Measurements from ENCODE around the gene ADGRB2.
"Not testable (repeated sequence)": the region's sequence is repeated elsewhere in the genome, so short reads cannot be mapped to it uniquely, and the experiment has no call there.

The ADGRB2 gene

DNA sequence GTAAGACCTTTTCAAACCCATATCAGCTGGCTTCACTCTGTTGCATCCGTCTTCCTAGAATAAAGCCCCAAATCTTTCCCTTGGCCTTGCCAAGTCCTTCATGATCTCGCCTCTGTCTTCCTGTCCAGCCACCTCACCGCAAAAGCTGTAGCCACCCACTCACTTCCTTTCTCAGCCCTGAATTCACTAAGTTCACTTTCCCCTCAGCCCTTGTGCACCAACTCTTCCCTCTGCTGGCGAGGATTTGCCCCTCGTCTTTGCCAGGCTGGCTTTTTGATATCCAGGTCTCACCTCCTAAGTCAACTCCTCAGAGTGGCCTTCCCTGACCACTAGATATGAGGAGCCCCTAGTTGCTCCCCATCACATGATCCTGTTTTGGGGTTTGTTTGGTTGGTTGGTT lies 56.4 kb downstream of the ADGRB2 start:
- no peak overlapping the region for H3K27ac ChIP-seq (ENCODE audit: low read length)
- no peaks in the 10 kb centered on the region for H3K79me2 ChIP-seq (ENCODE audit: low read length)
- H3K27me3 ChIP-seq (ENCODE audit: low read depth, low read length): no peaks in the 10 kb centered on the region
- no peak for TF ChIP-seq EZH2phosphoT487 (IDR thresholded peaks at IDR 0.05; ENCODE audit: low read depth)
- TF ChIP-seq, protein P1, sequence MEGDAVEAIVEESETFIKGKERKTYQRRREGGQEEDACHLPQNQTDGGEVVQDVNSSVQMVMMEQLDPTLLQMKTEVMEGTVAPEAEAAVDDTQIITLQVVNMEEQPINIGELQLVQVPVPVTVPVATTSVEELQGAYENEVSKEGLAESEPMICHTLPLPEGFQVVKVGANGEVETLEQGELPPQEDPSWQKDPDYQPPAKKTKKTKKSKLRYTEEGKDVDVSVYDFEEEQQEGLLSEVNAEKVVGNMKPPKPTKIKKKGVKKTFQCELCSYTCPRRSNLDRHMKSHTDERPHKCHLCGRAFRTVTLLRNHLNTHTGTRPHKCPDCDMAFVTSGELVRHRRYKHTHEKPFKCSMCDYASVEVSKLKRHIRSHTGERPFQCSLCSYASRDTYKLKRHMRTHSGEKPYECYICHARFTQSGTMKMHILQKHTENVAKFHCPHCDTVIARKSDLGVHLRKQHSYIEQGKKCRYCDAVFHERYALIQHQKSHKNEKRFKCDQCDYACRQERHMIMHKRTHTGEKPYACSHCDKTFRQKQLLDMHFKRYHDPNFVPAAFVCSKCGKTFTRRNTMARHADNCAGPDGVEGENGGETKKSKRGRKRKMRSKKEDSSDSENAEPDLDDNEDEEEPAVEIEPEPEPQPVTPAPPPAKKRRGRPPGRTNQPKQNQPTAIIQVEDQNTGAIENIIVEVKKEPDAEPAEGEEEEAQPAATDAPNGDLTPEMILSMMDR (IDR thresholded peaks at IDR 0.05; ENCODE audit: low read depth, low read length): peak; percentile 28
- H3K4me3 ChIP-seq (ENCODE audit: low read length): no peak overlapping the region
- H2AFZ ChIP-seq (ENCODE audit: low read depth, low read length): peak overlapping the region; percentile 47; the same call in 1 of the 2 replicates
- H3K9me3 ChIP-seq (ENCODE audit: insufficient read depth, low read length): no peaks in the 10 kb centered on the region
- no peaks in the 10 kb centered on the region for H3K36me3 ChIP-seq (replicated peaks; ENCODE audit: low read depth, low read length)
- H3K9ac ChIP-seq (ENCODE audit: low read length): peak overlapping the region; percentile 26; the same call in 1 of the 2 replicates
- no peaks in the 10 kb centered on the region for H4K20me1 ChIP-seq (ENCODE audit: insufficient read depth, low read length)
- peaks cover 63% of the 10 kb centered on the region for H3K4me1 ChIP-seq (ENCODE audit: low read length)
- H3K4me2 ChIP-seq (ENCODE audit: low read length): peak overlapping the region; percentile 24; the same call in 1 of the 2 replicates

DNA sequence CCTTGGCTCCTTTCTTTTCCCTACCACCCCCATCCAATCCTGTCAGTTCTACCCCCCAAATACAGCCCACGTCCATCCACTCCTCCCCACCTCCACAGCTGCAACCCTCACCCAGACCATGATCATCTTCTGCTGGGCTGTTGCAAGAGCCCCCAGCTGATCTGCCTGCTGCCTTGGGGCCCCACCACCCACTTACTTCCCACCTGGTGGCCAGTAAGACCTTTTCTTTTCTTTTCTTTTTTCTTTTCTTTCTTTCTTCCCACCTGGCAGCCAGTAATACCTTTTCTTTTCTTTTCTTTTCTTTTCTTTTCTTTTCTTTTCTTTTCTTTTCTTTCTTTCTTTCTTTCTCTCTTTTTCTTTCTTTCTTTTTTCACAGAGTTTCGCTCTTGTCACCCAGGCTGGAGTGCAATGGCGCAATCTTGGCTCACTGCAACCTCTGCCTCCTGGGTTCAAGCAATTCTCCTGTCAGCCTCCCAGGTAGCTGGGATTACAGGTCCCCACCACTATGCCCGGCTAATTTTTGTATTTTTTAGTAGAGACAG lies 57.0 kb downstream of the ADGRB2 start:
- H2AFZ ChIP-seq (ENCODE audit: low read depth, low read length); H3K9me3 ChIP-seq (ENCODE audit: insufficient read depth, low read length); H3K79me2 ChIP-seq (ENCODE audit: low read length); H3K27me3 ChIP-seq (ENCODE audit: low read depth, low read length); H4K20me1 ChIP-seq (ENCODE audit: insufficient read depth, low read length); H3K36me3 ChIP-seq (replicated peaks; ENCODE audit: low read depth, low read length); H3K9ac ChIP-seq (ENCODE audit: low read length): not testable (repeated sequence)
- Histone ChIP-seq H3K27ac (ENCODE audit: low read length) (peak overlapping the region; percentile 34; the same call in 1 of the 2 replicates), H3K4me2 (ENCODE audit: low read length) (peak overlapping the region; percentile 59), H3K4me3 (ENCODE audit: low read length) (peak overlapping the region; percentile 0; the same call in 1 of the 2 replicates), H3K4me1 (ENCODE audit: low read length) (peaks cover 57% of the 10 kb centered on the region)

DNA sequence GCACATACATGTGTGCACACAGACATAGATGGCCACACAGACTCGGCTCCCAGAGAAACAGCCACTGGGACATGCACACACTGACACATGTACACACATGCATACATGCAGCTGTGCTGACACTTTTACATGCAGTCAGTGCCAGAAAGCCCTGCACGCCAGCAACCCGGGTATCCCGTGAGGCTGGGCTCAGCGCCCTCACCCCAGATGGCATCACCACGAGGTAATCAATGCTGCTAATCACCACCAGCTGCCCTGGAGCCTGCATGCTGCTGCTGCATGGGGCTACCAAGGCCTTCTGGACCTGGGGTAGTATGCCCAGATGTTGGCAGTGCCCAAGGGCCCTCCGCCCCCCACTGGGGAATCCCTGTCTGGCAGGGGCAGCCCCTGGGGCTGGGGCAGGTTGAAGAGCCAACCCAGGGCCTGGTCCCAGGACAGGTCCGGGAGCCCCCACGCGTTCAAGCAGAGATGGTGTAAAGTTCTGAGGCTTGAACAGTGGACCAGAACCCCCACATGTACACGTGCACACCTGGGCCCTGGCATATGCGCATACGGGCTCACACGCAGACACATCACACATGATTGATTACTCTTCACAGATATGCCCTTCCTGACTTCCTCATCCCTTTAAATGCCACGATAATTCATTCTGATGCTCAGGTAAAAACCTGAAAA lies 57.6 kb downstream of the ADGRB2 start:
- Histone ChIP-seq H3K4me3 (ENCODE audit: low read length) (peak overlapping the region; percentile 0; the same call in 1 of the 2 replicates), H3K79me2 (ENCODE audit: low read length) (no peaks in the 10 kb centered on the region), H3K9me3 (ENCODE audit: insufficient read depth, low read length) (no peaks in the 10 kb centered on the region), H2AFZ (ENCODE audit: low read depth, low read length) (no peak overlapping the region), H3K4me1 (ENCODE audit: low read length) (peaks cover 51% of the 10 kb centered on the region), H3K9ac (ENCODE audit: low read length) (no peak overlapping the region; the same call in 1 of the 2 replicates), H3K36me3 (replicated peaks; ENCODE audit: low read depth, low read length) (no peaks in the 10 kb centered on the region), H4K20me1 (ENCODE audit: insufficient read depth, low read length) (no peaks in the 10 kb centered on the region), H3K27ac (ENCODE audit: low read length) (peak overlapping the region; percentile 34; the same call in 1 of the 2 replicates), H3K4me2 (ENCODE audit: low read length) (peak overlapping the region; percentile 59), H3K27me3 (ENCODE audit: low read depth, low read length) (no peaks in the 10 kb centered on the region)
- TF ChIP-seq, protein P1 (IDR thresholded peaks at IDR 0.05; ENCODE audit: low read depth, low read length): peak; percentile 8
- TF ChIP-seq EZH2phosphoT487 (IDR thresholded peaks at IDR 0.05; ENCODE audit: low read depth): no peak

DNA sequence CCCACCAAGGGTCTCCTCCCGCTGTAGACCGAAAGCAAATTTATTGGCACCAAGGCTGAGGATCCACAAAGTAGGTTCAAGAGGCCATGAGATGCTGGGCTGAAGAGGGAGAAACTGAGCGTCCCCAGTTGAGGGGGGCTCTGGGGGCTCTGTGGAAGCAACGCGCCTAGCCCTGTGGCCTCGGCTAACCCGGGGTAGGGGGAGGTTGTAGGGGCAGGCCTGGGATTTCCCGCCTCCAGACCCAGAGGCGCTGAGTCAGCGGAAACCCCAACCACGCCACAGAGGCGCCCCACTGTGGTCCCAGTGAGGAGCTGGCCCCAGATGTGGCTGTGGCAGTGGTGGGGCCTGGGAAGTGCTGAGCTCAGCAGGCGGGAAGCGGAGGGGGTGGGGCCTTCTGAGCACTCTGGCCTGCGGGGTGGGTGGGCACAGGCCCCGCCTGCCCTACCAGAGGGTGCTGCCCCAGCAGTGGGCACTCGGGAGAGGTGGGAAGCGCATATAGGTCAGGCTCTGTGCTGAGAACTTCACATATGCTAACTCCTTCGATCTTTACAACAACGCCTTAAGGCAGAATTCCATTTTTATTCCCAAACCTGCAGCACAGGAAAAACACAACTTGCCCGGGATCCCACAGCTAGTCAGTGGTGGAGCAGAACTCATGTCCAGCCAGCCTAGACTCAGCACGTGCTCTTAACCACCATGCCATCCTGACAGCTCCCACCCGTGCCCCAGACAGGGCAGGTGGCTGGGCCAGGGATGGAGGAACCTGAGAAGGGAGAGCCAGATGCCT lies 58.9 kb downstream of the ADGRB2 start:
- peak overlapping the region; percentile 62 for H3K27ac ChIP-seq (ENCODE audit: low read length)
- H3K9me3 ChIP-seq (ENCODE audit: insufficient read depth, low read length): no peaks in the 10 kb centered on the region
- no peaks in the 10 kb centered on the region for H3K36me3 ChIP-seq (replicated peaks; ENCODE audit: low read depth, low read length)
- peak overlapping the region; percentile 79 for H3K9ac ChIP-seq (ENCODE audit: low read length)
- peak overlapping the region; percentile 65 for H3K4me3 ChIP-seq (ENCODE audit: low read length)
- TF ChIP-seq, protein P1 (IDR thresholded peaks at IDR 0.05; ENCODE audit: low read depth, low read length): peak; percentile 57
- TF ChIP-seq EZH2phosphoT487 (IDR thresholded peaks at IDR 0.05; ENCODE audit: low read depth): no peak
- H2AFZ ChIP-seq (ENCODE audit: low read depth, low read length): peak overlapping the region; percentile 72
- H3K79me2 ChIP-seq (ENCODE audit: low read length): no peaks in the 10 kb centered on the region
- no peaks in the 10 kb centered on the region for H3K27me3 ChIP-seq (ENCODE audit: low read depth, low read length)
- peak overlapping the region; percentile 93 for H3K4me2 ChIP-seq (ENCODE audit: low read length)
- H3K4me1 ChIP-seq (ENCODE audit: low read length): peaks cover 49% of the 10 kb centered on the region
- no peaks in the 10 kb centered on the region for H4K20me1 ChIP-seq (ENCODE audit: insufficient read depth, low read length)

All from OCI-LY3 (cell line).